K562 (cell line): ENCODE measurements around the gene PLA2G12B. TPM values are rescaled to one million over a fixed set of nuclear protein-coding genes. Genes with fewer than 3 reads are reported as not detected.
"Not testable (repeated sequence)": the region's sequence is repeated elsewhere in the genome, so short reads cannot be mapped to it uniquely, and the experiment has no call there.

Experiments used
- ADNP ChIP-seq: fragments of 200-800 bp; sonication (Bioruptor generic); IDR thresholded peaks from 2 replicates; pipeline ENCODE4 v1.6.1; 2016; ENCODE audit warnings: missing genetic modification characterization, missing compliant biosample characterization
- ATF7 ChIP-seq: fragments of 450-650 bp; IDR thresholded peaks from 2 replicates; pipeline ENCODE4 v1.7.1; 2014; ENCODE audit warnings: mild to moderate bottlenecking, moderate library complexity
- BCOR ChIP-seq: fragments of 450-650 bp; IDR thresholded peaks from 2 replicates; pipeline ENCODE4 v1.6.1; 2016
- CBX5 ChIP-seq: IDR thresholded peaks from 2 replicates; pipeline ENCODE4 v1.6.1; 2014; ENCODE audit warnings: low read depth, borderline replicate concordance
- CEBPB ChIP-seq: fragments of 450-650 bp; IDR thresholded peaks from 2 replicates; pipeline ENCODE4 v1.6.1; 2016; ENCODE audit warnings: missing genetic modification characterization, missing compliant biosample characterization
- CTBP1 ChIP-seq: fragments of 450-650 bp; IDR thresholded peaks from 2 replicates; pipeline ENCODE4 v1.6.1; 2016; ENCODE audit warnings: borderline replicate concordance
- ETV6 ChIP-seq, 3 experiments: fragments of 150-350 bp in 1 of 3; sonication (generic) in 1 of 3; formaldehyde crosslinking in 1 of 3; IDR thresholded peaks; 2 replicates each; pipeline versions ENCODE4 v1.6.1 to v1.8.0; 2014 to 2022; ENCODE audit warnings: borderline replicate concordance in 2 of 3, low read depth in 2 of 3, antibody characterized with exemption in 1 of 3, low read length in 1 of 3, mild to moderate bottlenecking in 1 of 3, missing genetic modification reagents in 1 of 3
- GATAD2B ChIP-seq: fragments of 450-650 bp; IDR thresholded peaks from 2 replicates; pipeline ENCODE4 v1.6.1; 2017; ENCODE audit warnings: mild to moderate bottlenecking, borderline replicate concordance
- JUND ChIP-seq, 2 experiments: IDR thresholded peaks; 2 replicates in 1 of 2; 3 replicates in 1 of 2; pipeline ENCODE4 v1.6.1; 2011; ENCODE audit warnings: borderline replicate concordance in 2 of 2, low read depth in 2 of 2, low read length in 2 of 2, improper control_type of control experiment in 1 of 2, missing biosample characterization in 1 of 2, missing genetic modification characterization in 1 of 2, missing genetic modification reagents in 1 of 2
- MTA1 ChIP-seq: fragments of 450-650 bp; IDR thresholded peaks from 2 replicates; pipeline ENCODE4 v1.6.1; 2017; ENCODE audit warnings: borderline replicate concordance
- SMARCA4 ChIP-seq: fragments of 450-650 bp; IDR thresholded peaks from 2 replicates; pipeline ENCODE4 v1.6.1; 2016
- SOX6 ChIP-seq: fragments of 450-650 bp; IDR thresholded peaks from 2 replicates; pipeline ENCODE4 v1.6.1; 2014; ENCODE audit warnings: mild to moderate bottlenecking
- TRIM28 ChIP-seq: fragments of 450-650 bp; IDR thresholded peaks from 2 replicates; pipeline ENCODE4 v1.6.1; 2017
- ZNF124 ChIP-seq: sonication (generic); formaldehyde crosslinking; IDR thresholded peaks from 2 replicates; pipeline ENCODE4 v1.8.1; 2022; ENCODE audit warnings: missing genetic modification reagents
- polyA plus RNA-seq, 8 experiments: library from polyadenylated mRNA; depleted of rRNA in 4 of 8; stranded (reverse) in 5 of 8; unstranded in 3 of 8; fragments of >200 nt; fragmentation: Nextera tagmentation in 2 of 8; fragmentation: Illumina TruSeq in 1 of 8; extraction: Ambion mirVana in 2 of 8; extraction: Trizol in 1 of 8; gene quantifications; 2 replicates each; pipeline versions ENCODE4 v1.2.1 to v1.2.3, GENCODE V29; 2011 to 2014; ENCODE audit warnings: inconsistent platforms in 1 of 8, missing spikeins in 1 of 8
- total RNA-seq, 7 experiments: library from RNA; depleted of rRNA in 6 of 7; stranded (reverse); fragments of >200 nt in 6 of 7; fragmentation: Illumina TruSeq in 2 of 7; extraction: Trizol in 2 of 7; gene quantifications; 2 replicates each; pipeline versions ENCODE4 v1.2.1 to v1.2.3, GENCODE V29; 2011 to 2021; ENCODE audit warnings: low replicate concordance in 1 of 7
- TF ChIP-seq, protein P1 (sequence below): fragments of 250-450 bp; sonication (Bioruptor Pico); IDR thresholded peaks from 2 replicates; pipeline ENCODE4 v1.4.0; 2020
- TF ChIP-seq, protein P2 (sequence below): fragments of 250-450 bp; sonication (Bioruptor Pico); IDR thresholded peaks from 2 replicates; pipeline ENCODE4 v1.8.0; 2022; ENCODE audit warnings: moderate library complexity, mild to moderate bottlenecking, inconsistent platforms
- TF ChIP-seq, protein P3 (sequence below), 2 experiments: fragments of 450-650 bp; IDR thresholded peaks; 2 replicates each; pipeline ENCODE4 v1.6.1; 2016; ENCODE audit warnings: mild to moderate bottlenecking in 2 of 2, borderline replicate concordance in 1 of 2, low read depth in 1 of 2, moderate library complexity in 1 of 2

PLA2G12B gene
- total and polyA plus RNA-seq, 9 of the 15 experiments (the other 6 are each of a cell fraction or from before 2014, with no cell fraction given) = not detected

DNA sequence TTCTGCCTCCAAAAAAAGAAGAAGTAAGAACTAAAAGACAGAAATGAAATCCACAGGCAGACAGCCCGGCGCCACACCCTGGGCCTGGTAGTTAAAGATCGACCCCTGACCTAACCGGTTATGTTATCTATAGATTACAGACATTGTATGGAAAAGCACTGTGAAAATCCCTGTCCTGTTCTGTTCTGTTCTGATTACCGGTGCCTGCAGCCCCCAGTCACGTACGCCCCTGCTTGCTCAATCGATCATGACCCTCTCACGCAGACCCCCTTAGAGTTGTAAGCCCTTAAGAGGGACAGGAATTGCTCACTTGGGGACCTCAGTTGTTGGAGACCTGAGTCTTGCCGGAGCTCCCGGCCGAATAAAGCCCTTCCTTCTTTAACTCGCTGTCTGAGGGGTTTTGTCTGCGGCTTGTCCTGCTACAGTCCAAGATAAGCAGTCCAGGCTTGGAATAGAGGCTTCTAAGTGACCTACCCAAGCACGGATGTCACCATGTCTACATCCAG lies 50.6 kb downstream of the PLA2G12B start (continued):
- TF ChIP-seq, protein P1, sequence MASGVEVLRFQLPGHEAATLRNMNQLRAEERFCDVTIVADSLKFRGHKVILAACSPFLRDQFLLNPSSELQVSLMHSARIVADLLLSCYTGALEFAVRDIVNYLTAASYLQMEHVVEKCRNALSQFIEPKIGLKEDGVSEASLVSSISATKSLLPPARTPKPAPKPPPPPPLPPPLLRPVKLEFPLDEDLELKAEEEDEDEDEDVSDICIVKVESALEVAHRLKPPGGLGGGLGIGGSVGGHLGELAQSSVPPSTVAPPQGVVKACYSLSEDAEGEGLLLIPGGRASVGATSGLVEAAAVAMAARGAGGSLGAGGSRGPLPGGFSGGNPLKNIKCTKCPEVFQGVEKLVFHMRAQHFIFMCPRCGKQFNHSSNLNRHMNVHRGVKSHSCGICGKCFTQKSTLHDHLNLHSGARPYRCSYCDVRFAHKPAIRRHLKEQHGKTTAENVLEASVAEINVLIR (CRISPR knock-in tag) = peak; percentile 34; the same call in 1 of the 2 replicates
- TF ChIP-seq CTBP1 (peak; percentile 77; the same call in 1 of the 2 replicates), MTA1 (peak; percentile 86), CBX5 (peak; percentile 93), SOX6 (peak; percentile 89), ATF7 (peak; percentile 72), ZNF124 (CRISPR knock-in tag) (peak; percentile 37; the same call in 1 of the 2 replicates), ETV6 (IDR thresholded peaks at IDR 0.05; ENCODE audit: borderline replicate concordance in 1 of 2, low read depth in 2 of 2, low read length in 1 of 2) (0 out of 4 replicates have a peak, but pooled peaks of 1 of the 2 experiments have one; percentile 16), JUND (tag; IDR thresholded peaks at IDR 0.05; ENCODE audit: borderline replicate concordance, low read depth, low read length) (peak; percentile 53; the same call in 1 of the 3 replicates), GATAD2B (peak; percentile 33; the same call in 1 of the 2 replicates), BCOR (peak; percentile 79; the same call in 1 of the 2 replicates), ADNP (peak; percentile 47; the same call in 1 of the 2 replicates), TRIM28 (peak; percentile 99), SMARCA4 (peak; percentile 81), CEBPB (peak; percentile 57; the same call in 1 of the 2 replicates)
- not testable (repeated sequence) for TF ChIP-seq ETV6 (CRISPR knock-in tag; IDR thresholded peaks at IDR 0.05; ENCODE audit: borderline replicate concordance); JUND (IDR thresholded peaks at IDR 0.05; ENCODE audit: borderline replicate concordance, low read depth, low read length)
- TF ChIP-seq, protein P2, sequence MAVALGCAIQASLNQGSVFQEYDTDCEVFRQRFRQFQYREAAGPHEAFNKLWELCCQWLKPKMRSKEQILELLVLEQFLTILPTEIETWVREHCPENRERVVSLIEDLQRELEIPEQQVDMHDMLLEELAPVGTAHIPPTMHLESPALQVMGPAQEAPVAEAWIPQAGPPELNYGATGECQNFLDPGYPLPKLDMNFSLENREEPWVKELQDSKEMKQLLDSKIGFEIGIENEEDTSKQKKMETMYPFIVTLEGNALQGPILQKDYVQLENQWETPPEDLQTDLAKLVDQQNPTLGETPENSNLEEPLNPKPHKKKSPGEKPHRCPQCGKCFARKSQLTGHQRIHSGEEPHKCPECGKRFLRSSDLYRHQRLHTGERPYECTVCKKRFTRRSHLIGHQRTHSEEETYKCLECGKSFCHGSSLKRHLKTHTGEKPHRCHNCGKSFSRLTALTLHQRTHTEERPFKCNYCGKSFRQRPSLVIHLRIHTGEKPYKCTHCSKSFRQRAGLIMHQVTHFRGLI (CRISPR knock-in tag) = 0 out of 2 replicates have a peak, but pooled peaks have one; percentile 34
- TF ChIP-seq, protein P3, sequence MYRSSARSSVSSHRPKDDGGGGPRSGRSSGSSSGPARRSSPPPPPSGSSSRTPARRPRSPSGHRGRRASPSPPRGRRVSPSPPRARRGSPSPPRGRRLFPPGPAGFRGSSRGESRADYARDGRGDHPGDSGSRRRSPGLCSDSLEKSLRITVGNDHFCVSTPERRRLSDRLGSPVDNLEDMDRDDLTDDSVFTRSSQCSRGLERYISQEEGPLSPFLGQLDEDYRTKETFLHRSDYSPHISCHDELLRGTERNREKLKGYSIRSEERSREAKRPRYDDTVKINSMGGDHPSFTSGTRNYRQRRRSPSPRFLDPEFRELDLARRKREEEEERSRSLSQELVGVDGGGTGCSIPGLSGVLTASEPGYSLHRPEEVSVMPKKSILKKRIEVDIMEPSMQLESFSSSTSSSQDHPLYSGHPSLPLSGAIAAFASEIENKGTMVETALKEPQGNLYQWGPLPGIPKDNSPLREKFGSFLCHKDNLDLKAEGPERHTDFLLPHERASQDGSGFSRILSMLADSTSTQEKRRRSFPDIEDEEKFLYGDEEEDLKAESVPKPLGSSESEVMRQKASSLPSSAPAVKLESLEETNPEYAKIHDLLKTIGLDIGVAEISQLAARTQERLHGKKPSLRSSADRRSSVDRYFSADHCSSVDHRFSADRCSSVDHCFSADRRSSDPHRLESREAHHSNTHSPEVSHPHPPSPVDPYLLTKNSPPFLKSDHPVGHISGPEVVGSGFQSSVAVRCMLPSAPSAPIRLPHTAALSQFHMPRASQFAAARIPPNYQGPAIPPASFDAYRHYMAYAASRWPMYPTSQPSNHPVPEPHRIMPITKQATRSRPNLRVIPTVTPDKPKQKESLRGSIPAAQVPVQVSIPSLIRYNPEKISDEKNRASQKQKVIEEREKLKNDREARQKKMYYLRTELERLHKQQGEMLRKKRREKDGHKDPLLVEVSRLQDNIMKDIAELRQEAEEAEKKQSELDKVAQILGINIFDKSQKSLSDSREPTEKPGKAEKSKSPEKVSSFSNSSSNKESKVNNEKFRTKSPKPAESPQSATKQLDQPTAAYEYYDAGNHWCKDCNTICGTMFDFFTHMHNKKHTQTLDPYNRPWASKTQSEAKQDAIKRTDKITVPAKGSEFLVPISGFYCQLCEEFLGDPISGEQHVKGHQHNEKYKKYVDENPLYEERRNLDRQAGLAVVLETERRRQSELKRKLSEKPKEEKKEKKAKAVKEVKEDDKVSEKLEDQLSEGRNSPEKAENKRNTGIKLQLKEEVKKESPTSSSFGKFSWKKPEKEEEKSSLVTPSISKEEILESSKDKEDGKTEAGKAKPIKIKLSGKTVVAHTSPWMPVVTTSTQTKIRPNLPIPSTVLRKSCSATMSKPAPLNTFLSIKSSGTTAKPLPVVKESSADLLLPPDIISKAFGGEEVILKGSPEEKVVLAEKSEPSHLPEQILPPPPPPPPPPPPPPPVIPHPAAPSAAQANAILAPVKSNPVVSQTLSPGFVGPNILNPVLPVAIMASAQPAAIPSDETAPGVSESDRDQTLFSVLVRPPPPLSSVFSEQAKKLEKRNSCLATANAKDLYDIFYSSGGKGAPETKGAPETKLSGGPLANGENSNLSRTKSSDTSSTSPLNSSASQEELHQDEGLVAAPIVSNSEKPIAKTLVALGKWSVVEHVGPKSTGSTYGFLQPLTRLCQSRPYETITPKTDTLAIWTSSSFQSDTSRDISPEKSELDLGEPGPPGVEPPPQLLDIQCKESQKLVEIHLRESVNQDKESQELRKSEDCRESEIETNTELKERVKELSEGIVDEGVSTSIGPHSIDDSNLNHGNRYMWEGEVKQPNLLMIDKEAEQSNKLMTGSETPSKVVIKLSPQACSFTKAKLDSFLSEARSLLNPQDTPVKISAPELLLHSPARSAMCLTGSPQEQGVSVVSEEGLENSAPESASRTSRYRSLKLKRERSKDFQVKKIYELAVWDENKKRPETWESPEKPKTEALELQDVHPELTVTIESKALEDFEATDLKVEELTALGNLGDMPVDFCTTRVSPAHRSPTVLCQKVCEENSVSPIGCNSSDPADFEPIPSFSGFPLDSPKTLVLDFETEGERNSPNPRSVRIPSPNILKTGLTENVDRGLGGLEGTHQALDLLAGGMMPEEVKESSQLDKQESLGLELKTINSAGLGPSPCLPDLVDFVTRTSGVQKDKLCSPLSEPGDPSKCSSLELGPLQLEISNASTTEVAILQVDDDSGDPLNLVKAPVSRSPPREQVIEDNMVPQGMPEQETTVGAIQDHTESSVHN (IDR thresholded peaks at IDR 0.05; ENCODE audit: borderline replicate concordance in 1 of 2, low read depth in 1 of 2) = peak in 1 of 2 experiments; percentile 50; a peak in 1 of 4 replicates
